Loucy (cell line): ENCODE measurements around the gene TP53AIP1.

Experiments
- H2AFZ ChIP-seq: fragments of 200-600 bp; sonication (generic); 2 replicates; pipeline ENCODE4 v1.6.0; 2016; ENCODE audit warnings: antibody characterized with exemption, mild to moderate bottlenecking, low read length, moderate library complexity
- H3F3A ChIP-seq: fragments of 200-600 bp; 2 replicates; pipeline ENCODE4 v1.6.0; 2016; ENCODE audit warnings: antibody characterized with exemption, low read depth, mild to moderate bottlenecking
- H3K27me3 ChIP-seq: fragments of 200-600 bp; sonication (generic); 2 replicates; pipeline ENCODE4 v1.6.1; 2014; ENCODE audit warnings: low read length, mild to moderate bottlenecking; ENCODE audit not compliant: insufficient read depth, poor library complexity, severe bottlenecking
- H3K36me3 ChIP-seq: fragments of 200-600 bp; sonication (generic); 2 replicates; pipeline ENCODE4 v1.6.1; 2016; ENCODE audit warnings: low read length; ENCODE audit not compliant: insufficient read depth
- H3K4me1 ChIP-seq: fragments of 200-600 bp; sonication (generic); 2 replicates; pipeline ENCODE4 v1.5.1; 2014; ENCODE audit warnings: low read length, mild to moderate bottlenecking; ENCODE audit not compliant: insufficient read depth, poor library complexity, severe bottlenecking
- H3K4me2 ChIP-seq: fragments of 200-600 bp; sonication (generic); 2 replicates; pipeline ENCODE4 v1.6.0; 2014; ENCODE audit warnings: antibody characterized with exemption, low read length, low read depth, mild to moderate bottlenecking; ENCODE audit not compliant: poor library complexity, severe bottlenecking
- H3K4me3 ChIP-seq: fragments of 200-600 bp; sonication (generic); 2 replicates; pipeline ENCODE4 v1.5.1; 2014; ENCODE audit warnings: low read length, mild to moderate bottlenecking, mixed read lengths; ENCODE audit not compliant: poor library complexity, severe bottlenecking
- H3K79me2 ChIP-seq: fragments of 200-600 bp; sonication (generic); 2 replicates; pipeline ENCODE4 v1.6.1; 2014; ENCODE audit warnings: low read length; ENCODE audit not compliant: insufficient read depth
- H3K9ac ChIP-seq: fragments of 200-600 bp; sonication (generic); 2 replicates; pipeline ENCODE4 v1.6.0; 2014; ENCODE audit warnings: mild to moderate bottlenecking, low read depth, low read length, moderate library complexity; ENCODE audit not compliant: poor library complexity, severe bottlenecking
- H3K9me2 ChIP-seq: fragments of 200-600 bp; sonication (generic); replicated peaks from 2 replicates; pipeline ENCODE4 v1.6.1; 2016; ENCODE audit warnings: low read depth, low read length, mixed read lengths
- H3K9me3 ChIP-seq: fragments of 200-600 bp; sonication (generic); 2 replicates; pipeline ENCODE4 v1.6.1; 2014; ENCODE audit warnings: mild to moderate bottlenecking, antibody characterized with exemption, low read length, low read depth; ENCODE audit not compliant: insufficient read depth
- H4K20me1 ChIP-seq: fragments of 200-600 bp; sonication (generic); 2 replicates; pipeline ENCODE4 v1.6.0; 2014; ENCODE audit warnings: antibody characterized with exemption, low read length, mild to moderate bottlenecking; ENCODE audit not compliant: insufficient read depth, poor library complexity, severe bottlenecking
- EZH2phosphoT487 ChIP-seq: fragments of 200-600 bp; IDR thresholded peaks from 2 replicates; pipeline ENCODE4 v1.6.1; 2018; ENCODE audit warnings: antibody characterized with exemption, mild to moderate bottlenecking, moderate library complexity, borderline replicate concordance
- TF ChIP-seq, protein P1 (sequence below): fragments of 200-600 bp; sonication (generic); conservative IDR thresholded peaks from 2 replicates; pipeline ENCODE4 v1.5.1; 2014; ENCODE audit warnings: mild to moderate bottlenecking, antibody characterized with exemption, low read length

TP53AIP1 gene

DNA sequence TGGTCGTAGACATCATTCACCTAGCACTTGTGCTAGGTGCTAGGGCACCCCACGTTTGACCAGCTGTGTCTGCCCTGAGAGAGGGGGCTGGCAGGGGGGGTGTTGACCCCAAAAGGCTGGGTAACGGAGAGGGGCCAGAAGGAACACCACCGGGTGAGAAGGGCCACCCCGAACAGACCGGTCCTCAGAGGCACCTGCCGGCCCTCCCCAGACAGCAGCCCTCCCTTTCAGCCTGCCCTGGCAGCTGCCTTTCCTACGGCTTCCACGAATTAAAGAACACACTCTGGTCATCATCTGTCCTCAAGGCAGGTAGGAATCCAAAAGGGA, 52.5 kb downstream of the TP53AIP1 start:
- peaks cover 25% of the 10 kb centered on the region for H3K4me1 ChIP-seq
- H3K9me2 ChIP-seq, result no peaks in the 10 kb centered on the region
- no peak overlapping the region for H2AFZ ChIP-seq
- no peaks in the 10 kb centered on the region for H4K20me1 ChIP-seq
- H3K27me3 ChIP-seq, result peaks cover 26% of the 10 kb centered on the region
- H3K9ac ChIP-seq, result no peak overlapping the region
- H3K36me3 ChIP-seq, result no peaks in the 10 kb centered on the region
- TF ChIP-seq, protein P1, sequence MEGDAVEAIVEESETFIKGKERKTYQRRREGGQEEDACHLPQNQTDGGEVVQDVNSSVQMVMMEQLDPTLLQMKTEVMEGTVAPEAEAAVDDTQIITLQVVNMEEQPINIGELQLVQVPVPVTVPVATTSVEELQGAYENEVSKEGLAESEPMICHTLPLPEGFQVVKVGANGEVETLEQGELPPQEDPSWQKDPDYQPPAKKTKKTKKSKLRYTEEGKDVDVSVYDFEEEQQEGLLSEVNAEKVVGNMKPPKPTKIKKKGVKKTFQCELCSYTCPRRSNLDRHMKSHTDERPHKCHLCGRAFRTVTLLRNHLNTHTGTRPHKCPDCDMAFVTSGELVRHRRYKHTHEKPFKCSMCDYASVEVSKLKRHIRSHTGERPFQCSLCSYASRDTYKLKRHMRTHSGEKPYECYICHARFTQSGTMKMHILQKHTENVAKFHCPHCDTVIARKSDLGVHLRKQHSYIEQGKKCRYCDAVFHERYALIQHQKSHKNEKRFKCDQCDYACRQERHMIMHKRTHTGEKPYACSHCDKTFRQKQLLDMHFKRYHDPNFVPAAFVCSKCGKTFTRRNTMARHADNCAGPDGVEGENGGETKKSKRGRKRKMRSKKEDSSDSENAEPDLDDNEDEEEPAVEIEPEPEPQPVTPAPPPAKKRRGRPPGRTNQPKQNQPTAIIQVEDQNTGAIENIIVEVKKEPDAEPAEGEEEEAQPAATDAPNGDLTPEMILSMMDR, result no peak
- TF ChIP-seq EZH2phosphoT487, result no peak
- no peak overlapping the region for H3K4me2 ChIP-seq
- no peak overlapping the region for H3K4me3 ChIP-seq
- H3K9me3 ChIP-seq, result no peaks in the 10 kb centered on the region
- H3K79me2 ChIP-seq, result no peaks in the 10 kb centered on the region
- H3F3A ChIP-seq, result no peaks in the 10 kb centered on the region

DNA sequence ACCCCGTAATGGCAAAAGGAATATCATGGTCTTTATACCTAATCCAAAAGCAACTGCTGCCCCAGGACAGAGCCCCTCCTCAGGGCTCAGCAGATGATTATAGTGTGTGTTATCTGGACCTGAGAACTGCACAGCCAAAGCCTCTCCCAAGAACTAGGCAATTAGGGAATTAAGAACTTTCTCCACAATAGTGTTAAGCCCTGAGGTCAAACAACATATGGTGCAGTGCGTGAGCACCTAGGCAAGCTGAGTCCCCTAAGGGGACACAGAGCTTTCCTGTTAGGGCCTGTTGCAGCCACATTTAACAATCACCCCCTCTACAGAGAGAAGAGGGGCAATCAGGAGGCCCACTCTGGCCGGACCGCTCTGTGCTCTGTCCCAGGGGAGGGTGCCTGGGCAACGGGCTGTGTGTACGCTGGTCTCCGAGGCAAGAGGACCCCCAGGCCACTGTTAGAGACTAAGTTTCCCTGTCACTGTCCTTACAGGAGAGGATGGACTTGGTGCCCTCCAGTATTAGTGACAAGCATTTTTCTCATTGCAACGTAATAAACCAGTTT, 52.9 kb downstream of the TP53AIP1 start:
- Histone ChIP-seq H3K9me2 (no peaks in the 10 kb centered on the region), H3K27me3 (peaks cover 26% of the 10 kb centered on the region), H3K79me2 (no peaks in the 10 kb centered on the region), H3K9me3 (no peaks in the 10 kb centered on the region), H3K4me1 (peaks cover 24% of the 10 kb centered on the region), H2AFZ (no peak overlapping the region), H3F3A (no peaks in the 10 kb centered on the region), H3K4me2 (no peak overlapping the region), H4K20me1 (no peaks in the 10 kb centered on the region), H3K9ac (no peak overlapping the region), H3K4me3 (no peak overlapping the region), H3K36me3 (no peaks in the 10 kb centered on the region)
- TF ChIP-seq, protein P1, result no peak
- TF ChIP-seq EZH2phosphoT487, result no peak

DNA sequence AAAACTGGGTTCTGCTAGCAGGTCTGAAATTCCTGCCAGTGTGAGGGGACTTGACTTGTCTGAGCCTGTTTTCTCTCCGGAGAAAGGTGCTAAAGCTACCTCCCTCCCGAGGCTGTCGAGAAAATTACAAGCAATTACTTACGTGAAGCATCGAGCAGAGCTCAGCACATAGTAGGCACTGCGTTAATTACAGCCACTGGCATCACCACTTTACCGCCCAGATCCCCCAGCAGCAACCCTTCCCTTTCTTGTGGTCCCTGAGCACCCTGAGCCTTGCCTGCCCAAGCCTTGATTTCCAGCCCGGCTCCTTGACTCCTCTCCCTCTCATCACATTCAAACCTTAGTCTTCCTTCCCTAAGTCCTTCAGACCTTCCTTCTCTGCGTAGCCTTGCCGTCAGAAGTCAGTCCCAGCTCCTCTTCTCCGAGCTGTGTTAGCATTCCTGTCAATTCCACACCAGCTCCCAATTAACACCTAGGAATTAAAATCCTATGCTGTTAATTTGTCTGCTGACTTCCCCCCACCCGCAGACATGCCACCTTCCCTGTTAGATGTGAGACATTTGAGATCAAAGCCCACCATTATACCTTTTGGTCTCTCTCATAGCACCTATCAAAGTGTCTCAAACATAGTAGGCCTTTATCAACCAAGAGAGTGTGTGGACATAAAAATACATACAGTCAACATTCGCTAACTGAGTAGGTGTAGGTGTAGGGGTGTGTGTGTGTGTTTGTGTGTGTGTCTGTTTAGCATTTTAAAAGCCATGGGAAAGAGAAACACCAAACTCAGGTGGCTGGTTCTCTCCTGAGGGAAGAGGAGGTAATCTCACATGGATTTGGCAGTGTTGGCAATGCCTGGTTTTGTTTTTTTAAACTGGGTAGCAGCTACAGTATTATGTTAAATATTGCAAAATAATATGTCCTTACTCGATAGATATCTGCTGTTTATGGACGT, 54.4 kb downstream of the TP53AIP1 start:
- H3K4me3 ChIP-seq, result no peak overlapping the region
- H2AFZ ChIP-seq, result no peak overlapping the region
- H3K36me3 ChIP-seq, result no peaks in the 10 kb centered on the region
- no peak overlapping the region for H3K9ac ChIP-seq
- H3K27me3 ChIP-seq, result peaks cover 26% of the 10 kb centered on the region
- H3K79me2 ChIP-seq, result no peaks in the 10 kb centered on the region
- peaks cover 10% of the 10 kb centered on the region for H3K4me1 ChIP-seq
- no peak overlapping the region for H3K4me2 ChIP-seq
- H3K9me2 ChIP-seq, result no peaks in the 10 kb centered on the region
- H3F3A ChIP-seq, result no peaks in the 10 kb centered on the region
- no peaks in the 10 kb centered on the region for H4K20me1 ChIP-seq
- no peak for TF ChIP-seq EZH2phosphoT487
- H3K9me3 ChIP-seq, result no peaks in the 10 kb centered on the region
